WTC11 (cell line): ENCODE data around the gene LHFPL2. TPM values are rescaled to one million over a fixed set of nuclear protein-coding genes. Genes with fewer than 3 reads are reported as not detected.

Experiments
- ATAC-seq: fragments of 200-7000 bp; cut with Tn5 transposase; 2 replicates; pipeline ENCODE4 v1.10.0; 2021; ENCODE audit warnings: mild to moderate bottlenecking, moderate library complexity
- CTCF ChIA-PET: fragments of 300-600 bp; sonication (Branson Sonifier 250); formaldehyde crosslinking; loops from one replicate; lab custom pipeline; 2021; ENCODE audit warnings: antibody characterized with exemption; lab: Charles Lee
- POLR2A ChIA-PET: fragments of 350-600 bp; sonication (Branson Sonifier 250); formaldehyde crosslinking; loops from one replicate; lab custom pipeline; 2021; ENCODE audit warnings: antibody characterized with exemption; lab: Charles Lee
- DNase-seq: peaks from one replicate; pipeline ENCODE4 v3.0.0; 2021; ENCODE audit warnings: low spot score
- H3K27ac Mint-ChIP-seq: 2 replicates; pipeline ENCODE4 v1.8.0; 2021; ENCODE audit warnings: mixed read lengths
- H3K27me3 Mint-ChIP-seq: 2 replicates; pipeline ENCODE4 v1.8.0; 2021; ENCODE audit warnings: low read depth, mild to moderate bottlenecking, moderate library complexity, mixed read lengths
- H3K36me3 Mint-ChIP-seq: 2 replicates; pipeline ENCODE4 v1.8.0; 2021; ENCODE audit warnings: mixed read lengths
- H3K4me1 Mint-ChIP-seq: 2 replicates; pipeline ENCODE4 v1.8.0; 2022; ENCODE audit warnings: mixed read lengths
- H3K4me3 Mint-ChIP-seq: 2 replicates; pipeline ENCODE4 v1.8.0; 2021; ENCODE audit warnings: mild to moderate bottlenecking, moderate library complexity, mixed read lengths
- H3K9me3 Mint-ChIP-seq: 2 replicates; pipeline ENCODE4 v1.8.0; 2021; ENCODE audit warnings: mixed read lengths
- CBFB ChIP-seq: sonication (generic); formaldehyde crosslinking; IDR thresholded peaks from 2 replicates; pipeline ENCODE4 v1.8.1; 2022; ENCODE audit warnings: mild to moderate bottlenecking, low read depth, missing genetic modification reagents
- CREB1 ChIP-seq: sonication (generic); formaldehyde crosslinking; IDR thresholded peaks from 2 replicates; pipeline ENCODE4 v1.8.0; 2023; ENCODE audit warnings: mild to moderate bottlenecking, missing genetic modification reagents
- ESRRA ChIP-seq: sonication (generic); formaldehyde crosslinking; IDR thresholded peaks from 2 replicates; pipeline ENCODE4 v1.8.1; 2022; ENCODE audit warnings: mild to moderate bottlenecking, missing genetic modification reagents, borderline replicate concordance
- FOXP4 ChIP-seq: sonication (generic); formaldehyde crosslinking; IDR thresholded peaks from 2 replicates; pipeline ENCODE4 v1.8.0; 2022; ENCODE audit warnings: mild to moderate bottlenecking, missing genetic modification reagents
- GTF2I ChIP-seq: fragments of 250-450 bp; sonication (Bioruptor Pico); conservative IDR thresholded peaks from 2 replicates; pipeline ENCODE4 v1.4.0; 2021; ENCODE audit warnings: mild to moderate bottlenecking
- IRF2 ChIP-seq: sonication (generic); formaldehyde crosslinking; IDR thresholded peaks from 2 replicates; pipeline ENCODE4 v1.8.0; 2022; ENCODE audit warnings: low read depth, missing genetic modification reagents, borderline replicate concordance
- JAZF1 ChIP-seq: fragments of 250-450 bp; sonication (Bioruptor Pico); IDR thresholded peaks from 2 replicates; pipeline ENCODE4 v1.9.0; 2021; ENCODE audit warnings: moderate library complexity, mild to moderate bottlenecking, inconsistent platforms
- NFYB ChIP-seq: sonication (generic); formaldehyde crosslinking; conservative IDR thresholded peaks from 2 replicates; pipeline ENCODE4 v1.8.0; 2022; ENCODE audit warnings: low read depth, missing genetic modification reagents
- PRDM15 ChIP-seq: sonication (generic); formaldehyde crosslinking; IDR thresholded peaks from 2 replicates; pipeline ENCODE4 v1.8.0; 2022; ENCODE audit warnings: missing genetic modification reagents
- SOX15 ChIP-seq: fragments of 250-450 bp; sonication (Bioruptor Pico); IDR thresholded peaks from 2 replicates; pipeline ENCODE4 v1.9.0; 2021; ENCODE audit warnings: mild to moderate bottlenecking
- STAT6 ChIP-seq: sonication (generic); formaldehyde crosslinking; conservative IDR thresholded peaks from 2 replicates; pipeline ENCODE4 v1.8.1; 2023; ENCODE audit warnings: mild to moderate bottlenecking, low read depth, missing genetic modification reagents, moderate library complexity
- TP53 ChIP-seq: sonication (generic); formaldehyde crosslinking; IDR thresholded peaks from 2 replicates; pipeline ENCODE4 v1.8.1; 2023; ENCODE audit warnings: mild to moderate bottlenecking, missing genetic modification reagents
- ZBTB21 ChIP-seq: sonication (generic); formaldehyde crosslinking; IDR thresholded peaks from 2 replicates; pipeline ENCODE4 v1.8.1; 2023; ENCODE audit warnings: mild to moderate bottlenecking, missing genetic modification reagents, borderline replicate concordance
- ZNF121 ChIP-seq: sonication (generic); formaldehyde crosslinking; IDR thresholded peaks from 2 replicates; pipeline ENCODE4 v1.8.0; 2023; ENCODE audit warnings: missing genetic modification reagents
- ZNF423 ChIP-seq: fragments of 250-450 bp; sonication (Bioruptor Pico); IDR thresholded peaks from 2 replicates; pipeline ENCODE4 v2.1.2; 2022; ENCODE audit warnings: mild to moderate bottlenecking, moderate library complexity
- total RNA-seq: library from RNA; stranded (reverse); gene quantifications from 3 replicates; pipeline ENCODE4 v1.2.3, GENCODE V29; 2021
- TF ChIP-seq, protein P1 (sequence below): sonication (generic); formaldehyde crosslinking; conservative IDR thresholded peaks from 2 replicates; pipeline ENCODE4 v1.8.1; 2022; ENCODE audit warnings: mild to moderate bottlenecking, missing genetic modification reagents
- TF ChIP-seq, protein P2 (sequence below): sonication (generic); formaldehyde crosslinking; IDR thresholded peaks from 2 replicates; pipeline ENCODE4 v1.8.1; 2023; ENCODE audit warnings: mild to moderate bottlenecking, moderate library complexity, missing genetic modification reagents
- TF ChIP-seq, protein P3 (sequence below): sonication (generic); formaldehyde crosslinking; IDR thresholded peaks from 2 replicates; pipeline ENCODE4 v1.8.0; 2022; ENCODE audit warnings: mild to moderate bottlenecking, missing genetic modification reagents

The LHFPL2 gene
- total RNA-seq, 1 experiment from 2014 or later, result 40.6 TPM

DNA sequence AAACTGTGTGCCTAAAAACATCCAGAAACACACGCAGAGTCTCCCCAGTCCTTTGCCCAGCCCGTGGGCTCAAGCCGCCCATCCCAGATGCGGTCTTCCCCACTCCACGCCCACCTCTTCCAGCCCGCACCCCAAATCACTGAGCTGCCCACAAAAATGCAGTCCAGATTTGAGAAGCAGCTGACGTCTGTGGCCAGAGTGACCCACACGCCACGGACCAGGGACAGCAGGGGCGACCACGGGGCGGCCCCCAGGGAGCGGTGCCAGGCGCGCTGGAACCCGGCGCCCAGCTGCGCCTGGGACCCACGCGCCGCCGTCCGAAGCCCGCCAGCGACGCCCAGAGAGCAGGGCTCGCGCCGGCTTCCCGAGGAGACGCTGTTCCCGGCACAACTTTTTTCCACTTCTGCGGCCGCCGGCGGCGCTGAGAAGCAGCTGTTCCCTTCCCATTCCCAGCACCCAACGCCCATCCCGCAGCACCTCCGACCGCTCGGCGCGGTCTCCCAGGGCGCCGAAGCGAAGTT lies 674 bp downstream of the LHFPL2 start:
- ChIA-PET CTCF (interaction anchor here (0.8 to 1.6 kb wide), 4 partner anchors 11 to 252 kb away, joined by 3 to 6 read pairs (median 4); no protein-coding TSS in a partner anchor), POLR2A (no interaction called here)
- peaks cover 9% of the 10 kb centered on the region for H3K36me3 Mint-ChIP-seq
- H3K9me3 Mint-ChIP-seq, result no peaks in the 10 kb centered on the region
- peak overlapping the region; percentile 88 for H3K4me3 Mint-ChIP-seq
- peak; percentile 49 for DNase-seq
- peak overlapping the region; percentile 78; the same call in 1 of the 2 replicates for H3K27ac Mint-ChIP-seq
- TF ChIP-seq IRF2 (CRISPR knock-in tag) (no peak), ZBTB21 (no peak; the same call in 1 of the 2 replicates), FOXP4 (CRISPR knock-in tag) (no peak), ZNF423 (CRISPR knock-in tag) (peak; percentile 63; the same call in 1 of the 2 replicates), TP53 (CRISPR knock-in tag) (no peak), JAZF1 (CRISPR knock-in tag) (no peak), STAT6 (no peak), SOX15 (no peak), GTF2I (CRISPR knock-in tag) (no peak), CBFB (CRISPR knock-in tag) (no peak), ESRRA (CRISPR knock-in tag) (no peak), NFYB (no peak), PRDM15 (CRISPR knock-in tag) (no peak), ZNF121 (CRISPR knock-in tag) (no peak), CREB1 (no peak)
- TF ChIP-seq, protein P1, sequence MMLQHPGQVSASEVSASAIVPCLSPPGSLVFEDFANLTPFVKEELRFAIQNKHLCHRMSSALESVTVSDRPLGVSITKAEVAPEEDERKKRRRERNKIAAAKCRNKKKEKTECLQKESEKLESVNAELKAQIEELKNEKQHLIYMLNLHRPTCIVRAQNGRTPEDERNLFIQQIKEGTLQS, result no peak
- TF ChIP-seq, protein P2, sequence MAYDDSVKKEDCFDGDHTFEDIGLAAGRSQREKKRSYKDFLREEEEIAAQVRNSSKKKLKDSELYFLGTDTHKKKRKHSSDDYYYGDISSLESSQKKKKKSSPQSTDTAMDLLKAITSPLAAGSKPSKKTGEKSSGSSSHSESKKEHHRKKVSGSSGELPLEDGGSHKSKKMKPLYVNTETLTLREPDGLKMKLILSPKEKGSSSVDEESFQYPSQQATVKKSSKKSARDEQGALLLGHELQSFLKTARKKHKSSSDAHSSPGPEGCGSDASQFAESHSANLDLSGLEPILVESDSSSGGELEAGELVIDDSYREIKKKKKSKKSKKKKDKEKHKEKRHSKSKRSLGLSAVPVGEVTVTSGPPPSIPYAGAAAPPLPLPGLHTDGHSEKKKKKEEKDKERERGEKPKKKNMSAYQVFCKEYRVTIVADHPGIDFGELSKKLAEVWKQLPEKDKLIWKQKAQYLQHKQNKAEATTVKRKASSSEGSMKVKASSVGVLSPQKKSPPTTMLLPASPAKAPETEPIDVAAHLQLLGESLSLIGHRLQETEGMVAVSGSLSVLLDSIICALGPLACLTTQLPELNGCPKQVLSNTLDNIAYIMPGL (CRISPR knock-in tag), result 0 out of 2 replicates have a peak, but pooled peaks have one; percentile 39
- TF ChIP-seq, protein P3, sequence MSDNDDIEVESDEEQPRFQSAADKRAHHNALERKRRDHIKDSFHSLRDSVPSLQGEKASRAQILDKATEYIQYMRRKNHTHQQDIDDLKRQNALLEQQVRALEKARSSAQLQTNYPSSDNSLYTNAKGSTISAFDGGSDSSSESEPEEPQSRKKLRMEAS (CRISPR knock-in tag), result peak; percentile 23; the same call in 1 of the 2 replicates
- H3K27me3 Mint-ChIP-seq, result no peaks in the 10 kb centered on the region; the same call in 1 of the 2 replicates
- H3K4me1 Mint-ChIP-seq, result peaks cover 37% of the 10 kb centered on the region
- no peak for ATAC-seq
